Fibroblast of the aortic adventitia (primary cell): Measurements from ENCODE around the gene SLC30A9. TPM values are rescaled to one million over a fixed set of nuclear protein-coding genes. Genes with fewer than 3 reads are reported as not detected.

Source experiments
- DNase-seq: peaks from one replicate; pipeline ENCODE4 v3.0.0-alpha.2; 2010; ENCODE audit warnings: low read depth
- H3K4me3 ChIP-seq: 2 replicates; pipeline ENCODE4 v1.5.1; 2011; ENCODE audit warnings: low read depth, mild to moderate bottlenecking, control low read depth, low read length, moderate library complexity
- total RNA-seq: library from RNA; depleted of rRNA; stranded (reverse); fragments of >200 nt; gene quantifications from 2 replicates; pipeline ENCODE4 v1.2.3, GENCODE V29; 2012; ENCODE audit warnings: low replicate concordance
- TF ChIP-seq, protein P1 (sequence below): IDR thresholded peaks from 2 replicates; pipeline ENCODE4 v1.5.1; 2011; ENCODE audit warnings: mild to moderate bottlenecking, low read length, control low read depth, inconsistent platforms; ENCODE audit not compliant: insufficient read depth

Gene SLC30A9
- 41.8 and 62.4 TPM in 2 replicates for total RNA-seq

DNA sequence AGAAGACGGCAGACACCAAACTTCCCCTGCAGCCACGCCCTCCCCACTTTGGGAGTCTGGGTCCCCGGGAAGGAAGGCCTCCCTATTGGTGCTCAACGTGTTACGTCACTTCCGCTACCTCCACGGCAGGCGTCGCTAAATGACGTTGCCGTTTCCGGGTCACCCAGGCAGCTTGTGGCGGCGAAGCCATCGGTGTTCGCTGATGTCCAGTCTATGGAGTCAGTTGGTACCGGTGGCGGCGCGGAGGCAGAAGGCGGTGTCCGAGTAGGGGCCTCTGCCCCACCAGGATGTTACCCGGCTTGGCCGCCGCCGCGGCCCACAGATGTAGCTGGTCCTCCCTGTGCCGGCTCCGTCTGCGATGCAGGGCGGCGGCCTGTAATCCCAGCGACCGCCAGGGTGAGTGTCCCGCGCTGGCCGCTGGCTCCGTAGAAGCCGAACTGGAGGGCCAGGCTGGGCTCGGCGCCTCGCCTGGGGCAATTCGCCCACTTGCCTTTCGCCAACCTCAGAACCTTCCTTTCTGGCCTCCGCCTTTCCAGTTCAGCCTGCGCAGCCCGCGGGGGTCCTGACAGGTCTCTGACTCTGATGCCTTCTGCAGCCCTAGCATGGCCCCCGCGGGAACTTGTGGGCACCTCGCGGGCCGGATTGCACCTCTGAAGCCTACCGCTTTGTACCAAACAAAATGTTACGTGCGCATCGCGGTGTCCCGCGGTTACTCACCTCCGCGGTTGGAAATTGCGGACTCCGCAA, at the start of gene SLC30A9:
Gene SLC30A9, plus strand, starts transcription at position 166 of the 747 bp plus-strand sequence. Its CDS starts 122 bp downstream, at position 288.
- peak within 1 kb of the TSS; percentile 89 for H3K4me3 ChIP-seq
- peak; percentile 93 for DNase-seq
- TF ChIP-seq, protein P1, sequence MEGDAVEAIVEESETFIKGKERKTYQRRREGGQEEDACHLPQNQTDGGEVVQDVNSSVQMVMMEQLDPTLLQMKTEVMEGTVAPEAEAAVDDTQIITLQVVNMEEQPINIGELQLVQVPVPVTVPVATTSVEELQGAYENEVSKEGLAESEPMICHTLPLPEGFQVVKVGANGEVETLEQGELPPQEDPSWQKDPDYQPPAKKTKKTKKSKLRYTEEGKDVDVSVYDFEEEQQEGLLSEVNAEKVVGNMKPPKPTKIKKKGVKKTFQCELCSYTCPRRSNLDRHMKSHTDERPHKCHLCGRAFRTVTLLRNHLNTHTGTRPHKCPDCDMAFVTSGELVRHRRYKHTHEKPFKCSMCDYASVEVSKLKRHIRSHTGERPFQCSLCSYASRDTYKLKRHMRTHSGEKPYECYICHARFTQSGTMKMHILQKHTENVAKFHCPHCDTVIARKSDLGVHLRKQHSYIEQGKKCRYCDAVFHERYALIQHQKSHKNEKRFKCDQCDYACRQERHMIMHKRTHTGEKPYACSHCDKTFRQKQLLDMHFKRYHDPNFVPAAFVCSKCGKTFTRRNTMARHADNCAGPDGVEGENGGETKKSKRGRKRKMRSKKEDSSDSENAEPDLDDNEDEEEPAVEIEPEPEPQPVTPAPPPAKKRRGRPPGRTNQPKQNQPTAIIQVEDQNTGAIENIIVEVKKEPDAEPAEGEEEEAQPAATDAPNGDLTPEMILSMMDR = peak; percentile 50

DNA sequence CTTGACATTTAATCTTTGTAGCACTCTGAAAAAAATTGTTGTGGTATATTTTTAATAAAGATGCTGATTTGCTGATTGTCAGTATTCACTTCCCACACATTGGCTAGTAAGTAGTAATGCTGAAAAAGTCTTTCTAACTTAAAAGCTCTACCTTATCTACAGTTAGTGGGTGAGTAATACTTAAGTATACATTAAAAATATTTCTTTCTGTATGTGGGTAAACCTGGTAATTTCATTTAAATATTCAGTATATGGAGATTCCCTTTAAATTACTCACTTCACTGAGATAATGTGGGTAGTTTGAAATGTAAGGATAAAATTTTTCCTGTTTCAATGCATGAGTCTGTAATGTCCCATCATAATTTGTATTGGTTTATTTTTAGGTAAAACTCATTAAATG, 49.5 kb upstream of the SLC30A9 start:
- no peak for DNase-seq
- TF ChIP-seq, protein P1 = no peak
- no peak overlapping the region for H3K4me3 ChIP-seq

DNA sequence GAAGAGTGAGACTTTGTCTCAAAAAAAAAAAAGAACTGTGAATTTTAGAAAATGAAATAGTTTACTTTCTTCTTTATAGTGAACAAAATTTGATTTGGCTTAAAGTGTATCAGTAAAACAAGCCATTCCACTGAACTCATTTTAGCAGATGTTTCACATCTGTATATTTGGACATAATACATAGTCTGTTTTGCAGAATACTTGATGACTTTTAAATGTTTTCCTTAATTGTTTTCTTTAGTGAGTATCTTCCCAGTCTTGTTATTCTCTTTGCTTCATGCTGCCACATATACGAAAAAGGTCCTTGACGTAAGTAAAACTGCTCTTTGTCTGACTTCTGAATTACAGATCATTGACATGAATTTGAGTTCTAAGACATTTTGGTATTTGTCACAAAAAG, 46.8 kb upstream of the SLC30A9 start:
- H3K4me3 ChIP-seq = no peak overlapping the region
- TF ChIP-seq, protein P1 = no peak
- no peak for DNase-seq

DNA sequence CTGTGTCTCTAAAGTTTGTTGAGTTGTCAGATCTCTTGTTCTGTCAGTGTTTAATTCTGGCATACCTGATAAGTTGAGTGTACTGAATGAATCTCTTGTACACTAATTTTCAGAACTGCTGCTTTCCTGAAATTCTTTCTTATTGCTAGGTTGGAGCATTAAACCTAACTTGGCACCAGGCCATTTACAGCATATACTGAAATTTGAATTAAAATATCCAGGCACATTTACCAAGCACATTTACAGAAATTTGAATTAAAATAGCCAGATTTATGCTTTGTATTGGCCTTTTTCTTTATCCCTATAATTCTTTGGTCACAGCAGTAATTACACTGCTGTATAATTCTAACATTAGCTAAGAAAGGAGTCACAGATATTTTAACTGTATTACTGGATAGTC, 46.2 kb upstream of the SLC30A9 start:
- TF ChIP-seq, protein P1 = no peak
- no peak overlapping the region for H3K4me3 ChIP-seq
- DNase-seq = no peak

DNA sequence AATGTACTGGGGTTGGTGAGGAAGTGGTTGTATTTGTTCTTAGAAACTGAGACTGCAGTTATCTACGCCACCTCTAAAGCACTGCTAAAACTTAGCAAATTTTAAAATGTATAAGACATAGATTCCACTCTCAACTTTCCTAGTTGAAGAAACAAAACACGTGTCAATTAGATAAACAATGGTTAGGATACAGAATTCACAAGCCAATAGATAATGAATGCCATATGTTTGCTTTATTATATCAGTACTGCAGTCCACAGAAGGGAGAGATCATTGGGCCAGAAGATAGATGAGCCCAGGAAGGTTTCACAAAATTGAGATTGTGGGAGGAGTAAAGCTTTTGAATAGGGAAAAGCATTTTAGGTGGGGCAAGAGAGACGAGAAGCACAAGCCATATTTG, 40.8 kb upstream of the SLC30A9 start:
- no peak for DNase-seq
- TF ChIP-seq, protein P1 = no peak
- no peak overlapping the region for H3K4me3 ChIP-seq

DNA sequence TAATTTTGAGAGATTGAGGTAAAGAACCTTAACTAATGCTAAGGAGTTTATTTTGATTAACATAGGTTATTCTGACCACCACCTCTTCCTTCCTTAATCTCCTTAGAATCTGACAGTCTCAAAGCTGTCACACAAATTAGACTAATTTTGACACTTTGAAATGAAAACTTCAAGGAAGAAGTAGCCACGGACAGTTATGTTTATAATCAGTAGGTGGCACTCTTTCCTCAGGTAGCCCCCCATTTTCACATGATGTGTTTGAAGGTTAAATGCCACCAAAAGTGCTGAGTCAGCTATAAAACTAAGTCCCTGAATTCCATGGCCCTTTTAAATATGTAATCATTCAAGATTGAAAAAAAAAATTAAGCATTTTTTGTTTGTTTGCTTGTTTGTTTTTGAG, 32.7 kb upstream of the SLC30A9 start:
- no peak overlapping the region for H3K4me3 ChIP-seq
- TF ChIP-seq, protein P1 = no peak
- DNase-seq = no peak
